ENCODE measurements around the gene HOXD10. TPM values are rescaled to one million over a fixed set of nuclear protein-coding genes. Genes with fewer than 3 reads are reported as not detected.

HOXD10 gene
- total RNA-seq, 4 donors from 2014 or later: 0.56 to 1.1 (median 0.56) TPM; not detected in 1

DNA sequence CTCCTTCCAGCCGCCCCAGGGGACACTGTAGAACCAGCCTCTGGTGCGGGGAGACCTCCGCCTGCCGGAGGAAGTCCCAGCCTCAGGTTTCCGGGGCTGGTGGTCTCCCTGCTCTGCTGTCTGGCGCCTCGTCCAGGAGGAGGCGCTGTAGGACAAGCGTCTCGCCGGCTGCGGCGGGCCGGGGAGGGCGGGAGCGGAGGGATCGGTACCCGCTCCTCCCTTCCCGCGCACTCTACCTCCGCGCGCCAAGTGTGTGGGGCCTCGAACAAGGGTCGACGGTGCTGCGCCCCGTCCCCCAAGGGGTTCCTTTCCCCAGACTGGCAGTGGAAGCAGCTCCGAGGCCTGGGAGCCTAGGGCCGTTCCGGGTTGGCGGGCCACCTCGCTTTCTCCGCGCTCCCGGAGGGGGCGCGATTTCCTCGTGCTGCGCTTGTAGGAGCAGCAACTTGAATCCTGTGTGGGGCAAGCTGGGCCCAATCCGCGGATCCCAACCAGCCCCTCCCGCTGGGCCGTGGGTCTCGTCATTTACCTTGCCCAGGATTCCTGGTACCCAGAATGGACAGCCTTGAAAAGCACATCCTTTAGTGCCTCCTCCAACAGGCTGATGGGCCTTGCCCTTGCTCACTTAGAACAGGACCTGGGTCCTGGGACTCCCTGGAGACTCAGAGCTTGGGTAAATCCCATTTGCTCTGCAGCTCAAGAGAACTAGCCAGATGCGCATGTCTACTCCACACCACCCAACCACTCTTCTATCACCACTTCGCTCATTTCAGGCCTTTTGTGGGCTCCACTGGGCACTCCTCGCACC is 24.1 kb downstream of the HOXD10 start:
- TF ChIP-seq, protein P1, sequence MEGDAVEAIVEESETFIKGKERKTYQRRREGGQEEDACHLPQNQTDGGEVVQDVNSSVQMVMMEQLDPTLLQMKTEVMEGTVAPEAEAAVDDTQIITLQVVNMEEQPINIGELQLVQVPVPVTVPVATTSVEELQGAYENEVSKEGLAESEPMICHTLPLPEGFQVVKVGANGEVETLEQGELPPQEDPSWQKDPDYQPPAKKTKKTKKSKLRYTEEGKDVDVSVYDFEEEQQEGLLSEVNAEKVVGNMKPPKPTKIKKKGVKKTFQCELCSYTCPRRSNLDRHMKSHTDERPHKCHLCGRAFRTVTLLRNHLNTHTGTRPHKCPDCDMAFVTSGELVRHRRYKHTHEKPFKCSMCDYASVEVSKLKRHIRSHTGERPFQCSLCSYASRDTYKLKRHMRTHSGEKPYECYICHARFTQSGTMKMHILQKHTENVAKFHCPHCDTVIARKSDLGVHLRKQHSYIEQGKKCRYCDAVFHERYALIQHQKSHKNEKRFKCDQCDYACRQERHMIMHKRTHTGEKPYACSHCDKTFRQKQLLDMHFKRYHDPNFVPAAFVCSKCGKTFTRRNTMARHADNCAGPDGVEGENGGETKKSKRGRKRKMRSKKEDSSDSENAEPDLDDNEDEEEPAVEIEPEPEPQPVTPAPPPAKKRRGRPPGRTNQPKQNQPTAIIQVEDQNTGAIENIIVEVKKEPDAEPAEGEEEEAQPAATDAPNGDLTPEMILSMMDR (IDR thresholded peaks at IDR 0.05): peak in 2 of 3 donors; percentile 73 to 80
- ATAC-seq (ENCODE audit: low FRiP score) (peak; percentile 87), DNase-seq (ENCODE audit: low spot score) (no peak)

DNA sequence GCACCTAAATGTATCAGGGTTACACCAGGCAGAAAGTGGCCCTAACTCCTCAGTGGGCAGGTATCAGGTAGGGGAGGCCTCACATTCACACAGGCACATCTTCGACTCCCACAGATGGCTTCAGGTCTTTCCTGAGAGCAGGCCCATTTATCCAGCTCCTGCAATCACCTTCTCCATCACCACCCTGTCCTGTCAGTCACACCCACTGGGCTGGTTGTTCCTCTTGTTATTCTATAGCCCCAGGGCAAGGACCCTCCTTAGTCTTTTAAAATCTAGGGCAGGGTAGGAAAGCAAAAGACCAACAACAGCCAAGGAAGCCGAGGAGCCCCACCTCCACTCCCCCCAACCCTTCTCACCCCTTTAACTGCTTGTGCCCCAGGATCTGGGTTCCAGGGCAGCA is 25.7 kb downstream of the HOXD10 start:
- TF ChIP-seq, protein P1 (IDR thresholded peaks at IDR 0.05): no peak
- ATAC-seq (ENCODE audit: low FRiP score): no peak
- DNase-seq (ENCODE audit: low spot score): no peak

DNA sequence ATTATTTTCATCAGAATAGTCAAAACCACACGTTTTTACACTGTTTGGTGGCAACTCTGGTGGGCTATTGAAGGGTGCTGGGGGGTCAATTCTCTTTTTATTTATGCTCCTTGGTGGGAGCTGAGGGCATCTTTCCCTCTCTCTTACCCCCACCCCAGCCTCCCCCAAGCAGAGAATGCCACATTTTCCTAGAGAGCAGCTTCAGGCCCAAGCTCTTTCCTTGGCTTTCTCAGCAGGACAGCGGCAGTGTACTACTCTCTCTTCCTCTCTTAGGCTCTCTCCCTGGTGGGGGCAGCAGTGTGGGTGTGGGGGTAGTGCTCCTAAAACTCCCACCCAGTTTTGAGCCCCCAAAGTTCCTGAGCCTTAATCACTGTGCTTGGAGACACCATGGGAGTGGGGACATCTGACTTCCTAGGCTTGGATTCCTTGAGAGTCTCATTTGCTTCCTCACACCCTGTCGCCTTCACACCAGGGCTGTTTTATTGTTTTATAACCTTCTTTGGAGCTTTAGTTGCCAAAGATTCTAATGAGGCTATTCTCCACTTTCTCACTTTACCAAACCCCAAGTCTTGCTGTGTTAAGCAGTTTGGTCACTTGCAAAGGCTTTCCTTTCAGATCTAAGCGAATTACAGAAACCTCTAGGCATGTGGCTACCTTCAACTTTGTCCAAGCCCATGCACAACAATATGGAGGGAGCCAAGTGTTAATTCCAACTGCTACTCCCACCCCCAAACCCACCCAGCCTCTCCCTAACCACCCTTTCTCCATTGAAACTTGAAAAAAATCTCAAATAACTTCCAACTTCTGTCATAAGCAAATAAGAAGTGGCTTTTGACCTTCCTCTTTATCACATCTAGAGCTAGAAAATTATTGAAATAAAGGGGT is 28.7 kb downstream of the HOXD10 start:
- ATAC-seq (ENCODE audit: low FRiP score): no peak
- no peak for DNase-seq (ENCODE audit: low spot score)
- TF ChIP-seq, protein P1 (IDR thresholded peaks at IDR 0.05): no peak

DNA sequence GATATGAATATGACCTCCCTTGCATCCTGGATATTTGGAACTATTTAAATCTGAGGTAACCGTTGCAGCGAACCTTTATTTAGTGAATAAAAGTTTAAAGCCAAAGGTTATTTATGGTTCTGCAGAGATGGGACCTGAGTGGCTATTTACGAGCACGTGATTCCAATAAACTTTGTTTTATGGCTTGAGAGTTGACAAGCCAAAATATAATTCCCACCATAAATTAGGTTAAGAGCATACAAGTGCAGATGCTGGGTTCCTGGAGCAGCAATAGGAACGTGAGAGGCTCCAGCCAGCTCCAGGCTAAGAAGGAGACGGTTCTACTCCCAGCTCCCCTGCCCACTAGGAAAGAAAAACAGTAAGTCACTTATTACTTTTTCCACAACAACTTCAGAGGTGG is 29.5 kb downstream of the HOXD10 start:
- TF ChIP-seq, protein P1 (IDR thresholded peaks at IDR 0.05): no peak
- DNase-seq (ENCODE audit: low spot score) (no peak), ATAC-seq (ENCODE audit: low FRiP score) (no peak)

DNA sequence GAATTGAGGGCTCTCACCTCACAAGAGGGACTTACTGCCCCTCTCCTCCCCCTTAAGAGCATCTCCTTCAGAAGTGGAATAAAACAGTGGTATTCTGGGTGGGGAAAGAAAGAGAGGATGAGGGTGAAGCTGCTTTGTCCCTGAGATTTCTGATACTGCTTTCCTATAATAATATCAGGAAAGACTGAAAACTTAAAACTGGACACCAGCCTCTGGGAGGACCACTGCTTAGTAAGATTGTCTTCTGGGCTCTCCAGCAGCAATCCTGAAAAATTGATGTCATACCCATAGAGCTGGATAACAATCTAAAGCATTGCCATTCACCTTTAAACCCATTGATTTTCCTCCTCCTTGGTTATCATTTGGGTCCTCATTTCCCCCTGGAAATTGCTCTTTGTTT is 30.1 kb downstream of the HOXD10 start:
- no peak for DNase-seq (ENCODE audit: low spot score)

DNA sequence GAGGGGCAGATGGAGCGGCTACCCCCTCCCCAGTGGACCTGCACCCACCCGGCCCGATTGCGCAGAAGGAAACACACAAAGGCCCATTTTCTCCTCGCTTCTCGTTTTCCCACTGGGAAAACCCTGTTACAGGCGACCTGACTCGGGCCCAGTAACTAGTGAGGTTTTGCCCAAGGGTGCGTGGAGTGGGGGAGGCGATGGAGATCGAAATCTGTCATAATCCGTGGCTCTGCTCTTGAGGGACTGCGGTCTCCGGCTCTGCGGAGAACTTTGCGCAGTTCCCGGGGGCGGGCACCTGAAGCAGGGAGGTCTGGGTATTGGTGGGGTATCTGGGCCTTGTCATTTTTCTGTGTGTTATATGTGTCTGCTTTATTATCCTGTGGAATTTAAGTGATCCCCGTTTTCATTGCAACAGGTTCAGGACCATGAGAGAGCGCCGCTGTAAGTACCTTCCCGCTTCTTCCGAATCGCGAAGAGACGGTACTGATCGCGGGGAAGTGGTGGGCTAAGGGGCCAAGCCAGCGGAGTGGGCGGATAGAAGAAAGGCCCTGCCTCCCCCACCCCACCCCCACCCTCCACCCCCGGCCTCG is 30.7 kb downstream of the HOXD10 start:
- no peak for ATAC-seq (ENCODE audit: low FRiP score)
- no peak for DNase-seq (ENCODE audit: low spot score)
- TF ChIP-seq, protein P1 (IDR thresholded peaks at IDR 0.05): no peak

More for the DNA sequence above, 30.1 kb downstream of the HOXD10 start:
- ATAC-seq (ENCODE audit: low FRiP score): no peak
- TF ChIP-seq, protein P1 (IDR thresholded peaks at IDR 0.05): no peak
